Lower lobe of right lung (tissue), 2 donors: ENCODE measurements around the gene SLC51A. TPM values are rescaled to one million over a fixed set of nuclear protein-coding genes. Genes with fewer than 3 reads are reported as not detected.
"Not testable (repeated sequence)": the region's sequence is repeated elsewhere in the genome, so short reads cannot be mapped to it uniquely, and the experiment has no call there.

Experiments
- ATAC-seq, 2 donors: fragments of 200-7000 bp; cut with Tn5 transposase; one replicate each; pipeline ENCODE4 v1.9.1; 2020 to 2022; ENCODE audit warnings: mild to moderate bottlenecking in 2 of 2, moderate library complexity in 2 of 2
- DNase-seq: peaks from one replicate; pipeline ENCODE4 v3.0.0-alpha.2; 2020
- H3K27ac ChIP-seq: fragments of 200-600 bp; one replicate; pipeline ENCODE4 v1.8.0; 2022
- H3K27me3 ChIP-seq: fragments of 200-600 bp; one replicate; pipeline ENCODE4 v1.8.0; 2022; ENCODE audit warnings: low read depth
- H3K36me3 ChIP-seq: fragments of 200-600 bp; one replicate; pipeline ENCODE4 v1.8.0; 2022; ENCODE audit warnings: mild to moderate bottlenecking
- H3K4me1 ChIP-seq: fragments of 200-600 bp; one replicate; pipeline ENCODE4 v1.8.0; 2022
- H3K4me3 ChIP-seq: fragments of 200-600 bp; one replicate; pipeline ENCODE4 v1.8.0; 2022; ENCODE audit warnings: mild to moderate bottlenecking
- H3K9me3 ChIP-seq: fragments of 200-600 bp; one replicate; pipeline ENCODE4 v1.8.0; 2022
- intact Hi-C: fragments of 100-400 bp; cut with DNase I; formaldehyde crosslinking; loops from one replicate; pipeline ENCODE4 v1.11.0; 2022
- total RNA-seq: library from RNA; stranded (reverse); fragmentation: NEBNext Ultra II Directional; extraction: Animal tissue kit (Norgen Biotek cat#: 25700); gene quantifications from one replicate; pipeline ENCODE4 v1.2.1, GENCODE V29; 2021
- TF ChIP-seq, protein P1 (sequence below): fragments of 200-600 bp; IDR thresholded peaks from one replicate; pipeline ENCODE4 v1.8.0; 2022; ENCODE audit warnings: antibody characterized with exemption, mild to moderate bottlenecking
- donor health status: DM: no; HTN: yes; CAD: no; lungs with severe emphysema.

SLC51A gene
- total RNA-seq, 1 donor from 2014 or later, result 1.3 TPM

DNA sequence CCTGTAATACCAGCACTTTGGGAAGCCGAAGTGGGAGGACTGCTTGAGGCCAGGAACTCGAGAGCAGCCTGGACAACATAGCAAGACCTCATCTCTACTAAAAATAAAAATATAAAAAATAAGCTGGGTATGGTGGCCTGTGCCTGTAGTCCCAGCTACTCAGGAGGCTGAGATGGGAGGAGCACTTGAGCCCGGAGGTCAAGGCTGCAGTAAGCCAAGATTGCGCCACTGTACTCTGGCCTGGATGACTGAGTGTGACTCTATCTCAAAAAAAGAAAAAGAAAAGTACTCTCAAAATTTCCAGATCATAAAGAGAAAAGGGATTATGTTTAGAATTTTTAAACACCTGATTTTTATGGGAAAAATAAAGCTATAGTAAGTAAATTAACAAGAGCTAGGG, 24.1 kb downstream of the SLC51A start:
- intact Hi-C loops, result no loop called here
- Histone ChIP-seq H3K36me3 (peaks cover 76% of the 10 kb centered on the region), H3K27me3 (no peaks in the 10 kb centered on the region), H3K4me3 (no peak overlapping the region), H3K4me1 (no peaks in the 10 kb centered on the region), H3K27ac (no peak overlapping the region), H3K9me3 (no peaks in the 10 kb centered on the region)
- TF ChIP-seq, protein P1, sequence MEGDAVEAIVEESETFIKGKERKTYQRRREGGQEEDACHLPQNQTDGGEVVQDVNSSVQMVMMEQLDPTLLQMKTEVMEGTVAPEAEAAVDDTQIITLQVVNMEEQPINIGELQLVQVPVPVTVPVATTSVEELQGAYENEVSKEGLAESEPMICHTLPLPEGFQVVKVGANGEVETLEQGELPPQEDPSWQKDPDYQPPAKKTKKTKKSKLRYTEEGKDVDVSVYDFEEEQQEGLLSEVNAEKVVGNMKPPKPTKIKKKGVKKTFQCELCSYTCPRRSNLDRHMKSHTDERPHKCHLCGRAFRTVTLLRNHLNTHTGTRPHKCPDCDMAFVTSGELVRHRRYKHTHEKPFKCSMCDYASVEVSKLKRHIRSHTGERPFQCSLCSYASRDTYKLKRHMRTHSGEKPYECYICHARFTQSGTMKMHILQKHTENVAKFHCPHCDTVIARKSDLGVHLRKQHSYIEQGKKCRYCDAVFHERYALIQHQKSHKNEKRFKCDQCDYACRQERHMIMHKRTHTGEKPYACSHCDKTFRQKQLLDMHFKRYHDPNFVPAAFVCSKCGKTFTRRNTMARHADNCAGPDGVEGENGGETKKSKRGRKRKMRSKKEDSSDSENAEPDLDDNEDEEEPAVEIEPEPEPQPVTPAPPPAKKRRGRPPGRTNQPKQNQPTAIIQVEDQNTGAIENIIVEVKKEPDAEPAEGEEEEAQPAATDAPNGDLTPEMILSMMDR, result no peak
- no peak for DNase-seq
- ATAC-seq, result no peak

DNA sequence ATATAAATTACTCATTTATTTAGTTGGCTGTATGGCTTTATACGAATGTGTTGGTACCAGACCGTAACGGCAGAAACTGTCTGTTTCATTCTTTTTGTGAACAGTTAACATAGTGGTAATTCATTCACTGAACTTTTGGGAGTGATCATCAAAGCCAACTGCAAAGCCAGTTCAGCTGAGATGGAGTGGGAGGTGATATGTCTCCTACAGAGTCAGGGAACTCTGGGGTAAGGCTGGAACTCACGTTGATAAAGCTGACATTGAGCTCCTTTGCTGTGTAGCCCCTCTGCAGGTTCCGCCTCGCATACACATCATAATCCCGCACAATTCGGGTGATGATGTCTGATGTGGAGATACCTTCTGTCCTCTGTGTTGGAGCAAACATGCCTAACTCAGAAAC, 25.4 kb downstream of the SLC51A start:
- Histone ChIP-seq H3K4me3 (no peak overlapping the region), H3K36me3 (peaks cover 82% of the 10 kb centered on the region), H3K9me3 (no peaks in the 10 kb centered on the region), H3K27ac (no peak overlapping the region), H3K27me3 (no peaks in the 10 kb centered on the region), H3K4me1 (no peaks in the 10 kb centered on the region)
- intact Hi-C loops, result no loop called here
- TF ChIP-seq, protein P1, result no peak
- DNase-seq (no peak), ATAC-seq (no peak)

DNA sequence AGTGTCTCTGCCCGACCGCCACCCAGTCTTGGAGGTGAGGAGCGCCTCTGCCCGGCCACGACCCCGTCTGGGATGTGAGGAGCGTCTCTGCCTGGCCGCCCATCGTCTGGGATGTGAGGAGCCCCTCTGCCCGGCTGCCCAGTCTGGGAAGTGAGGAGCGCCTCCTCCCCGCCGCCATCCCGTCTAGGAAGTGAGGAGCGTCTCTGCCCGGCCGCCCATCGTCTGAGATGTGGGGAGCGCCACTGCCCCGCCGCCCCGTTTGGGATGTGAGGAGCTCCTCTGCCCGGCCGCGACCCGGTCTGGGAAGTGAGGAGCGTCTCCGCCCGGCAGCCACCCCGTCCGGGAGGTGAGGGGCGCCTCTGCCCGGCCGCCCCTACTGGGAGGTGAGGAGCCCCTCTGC, 27.8 kb downstream of the SLC51A start:
- intact Hi-C loops, ATAC-seq, H3K27ac ChIP-seq, H3K27me3 ChIP-seq, DNase-seq, H3K4me1 ChIP-seq, H3K4me3 ChIP-seq, H3K9me3 ChIP-seq: not testable (repeated sequence)
- peaks cover 69% of the 10 kb centered on the region for H3K36me3 ChIP-seq

DNA sequence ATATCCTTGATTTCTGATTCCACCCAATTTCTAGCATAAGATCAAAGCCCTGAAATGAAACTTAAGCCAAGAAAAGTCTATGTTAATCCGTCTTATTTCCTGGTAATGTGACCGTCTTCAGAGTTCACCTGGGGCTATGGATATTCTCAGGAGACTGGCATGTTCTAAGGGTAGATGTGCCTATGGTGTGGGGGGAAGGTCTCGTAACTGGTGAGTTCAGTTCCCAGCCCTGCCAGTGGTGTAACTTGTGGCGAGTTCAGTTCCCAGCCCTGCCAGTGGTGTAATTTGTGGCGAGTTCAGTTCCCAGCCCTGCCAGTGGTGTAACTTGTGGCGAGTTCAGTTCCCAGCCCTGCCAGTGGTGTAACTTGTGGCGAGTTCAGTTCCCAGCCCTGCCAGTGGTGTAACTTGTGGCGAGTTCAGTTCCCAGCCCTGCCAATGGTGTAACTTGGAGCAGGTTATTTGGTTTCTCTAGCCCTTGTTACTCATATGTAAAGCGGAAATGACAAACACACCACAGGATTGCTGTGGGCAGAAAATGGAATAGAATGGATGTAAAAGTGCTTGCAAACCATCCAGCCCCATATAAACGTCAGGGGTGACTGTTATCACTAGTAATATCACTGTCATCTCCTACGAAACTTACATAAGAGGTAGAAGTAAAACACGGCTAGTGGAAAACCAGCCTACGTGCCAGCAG, 30.4 kb downstream of the SLC51A start:
- no peak overlapping the region for H3K4me3 ChIP-seq
- TF ChIP-seq, protein P1, result no peak
- intact Hi-C loops, result no loop called here

GRCh38 chr3:196251918-196252317, 35.6 kb downstream of the SLC51A start:
- no peak for DNase-seq
- intact Hi-C loops, result no loop called here
- ATAC-seq, result no peak
- peaks cover 43% of the 10 kb centered on the region for H3K36me3 ChIP-seq
- no peak overlapping the region for H3K4me3 ChIP-seq
- H3K27me3 ChIP-seq, result no peaks in the 10 kb centered on the region
- TF ChIP-seq, protein P1, result no peak
- no peak overlapping the region for H3K27ac ChIP-seq
- H3K9me3 ChIP-seq, result no peaks in the 10 kb centered on the region
- H3K4me1 ChIP-seq, result no peaks in the 10 kb centered on the region

More for the DNA sequence above, 30.4 kb downstream of the SLC51A start:
- Histone ChIP-seq H3K9me3 (no peaks in the 10 kb centered on the region), H3K4me1 (no peaks in the 10 kb centered on the region), H3K27me3 (no peaks in the 10 kb centered on the region), H3K36me3 (peaks cover 48% of the 10 kb centered on the region), H3K27ac (no peak overlapping the region)
- ATAC-seq, result no peak
- DNase-seq, result no peak

DNA sequence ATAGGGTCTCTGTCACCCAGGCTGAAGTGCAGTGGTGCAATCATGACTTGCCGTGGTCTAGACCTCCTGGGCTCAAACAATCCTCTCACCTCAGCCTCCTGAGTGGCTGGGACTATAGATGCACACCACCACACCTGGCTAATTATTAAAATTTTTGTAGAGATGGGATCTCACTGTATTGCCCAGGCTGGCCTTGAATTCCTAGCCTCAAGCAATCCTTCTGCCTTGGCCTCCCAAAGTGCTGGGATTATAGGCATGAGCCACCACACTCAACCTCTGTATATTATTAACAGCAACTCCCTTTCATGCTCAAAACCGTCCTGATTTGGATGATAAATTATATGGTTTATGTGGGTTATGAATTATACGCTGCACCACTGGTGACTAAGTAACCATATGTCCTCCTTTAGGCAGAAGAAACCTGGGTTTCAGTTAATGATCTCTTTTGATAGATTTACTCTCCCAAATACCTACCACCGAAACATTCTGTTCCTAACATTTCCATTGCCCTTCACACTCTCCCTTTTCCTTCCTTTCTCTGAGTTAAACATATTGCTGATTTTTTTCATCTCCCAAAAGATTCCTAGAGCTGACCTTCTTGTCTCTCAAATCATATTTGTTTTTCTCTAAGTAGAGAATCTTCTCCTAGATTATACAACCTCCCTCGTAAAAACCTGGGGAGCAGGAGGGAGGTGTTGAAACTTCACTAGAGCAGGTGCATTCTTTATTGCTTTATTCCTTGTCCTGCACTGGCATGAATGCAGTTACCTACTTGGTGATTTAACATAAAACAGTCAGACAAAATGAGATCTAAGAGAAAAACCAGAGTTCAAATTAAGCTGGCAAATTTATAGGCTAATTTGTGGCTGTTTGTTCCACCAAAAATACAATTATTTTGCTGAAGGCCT, 38.3 kb downstream of the SLC51A start:
- TF ChIP-seq, protein P1, result no peak
- DNase-seq (no peak), ATAC-seq (no peak)
- H3K4me1 ChIP-seq, result no peaks in the 10 kb centered on the region
- H3K36me3 ChIP-seq, result peaks cover 49% of the 10 kb centered on the region
- no peak overlapping the region for H3K4me3 ChIP-seq
- H3K27ac ChIP-seq, result no peak overlapping the region
- H3K27me3 ChIP-seq, result no peaks in the 10 kb centered on the region
- no peaks in the 10 kb centered on the region for H3K9me3 ChIP-seq
- intact Hi-C loops, result no loop called here
